Colonic mucosa (tissue), 4 donors: Measurements from ENCODE around the gene STEAP1B. TPM values are rescaled to one million over a fixed set of nuclear protein-coding genes. Genes with fewer than 3 reads are reported as not detected.

Source experiments
- DNase-seq: peaks from one replicate; pipeline ENCODE4 v3.0.0-alpha.2; 2020
- H3K27ac ChIP-seq: fragments of 200-600 bp; one replicate; pipeline ENCODE4 v1.8.0; 2021
- H3K27me3 ChIP-seq: fragments of 200-600 bp; one replicate; pipeline ENCODE4 v1.8.0; 2021
- H3K36me3 ChIP-seq: fragments of 200-600 bp; one replicate; pipeline ENCODE4 v1.8.0; 2021
- H3K4me1 ChIP-seq: fragments of 200-600 bp; one replicate; pipeline ENCODE4 v1.8.0; 2021; ENCODE audit warnings: mild to moderate bottlenecking
- H3K4me3 ChIP-seq: fragments of 200-600 bp; one replicate; pipeline ENCODE4 v1.8.0; 2021
- H3K9ac ChIP-seq, 2 donors: one replicate each; pipeline ENCODE4 v1.7.0; 2013; ENCODE audit warnings: control low read depth in 2 of 2, low read depth in 2 of 2, low read length in 2 of 2
- H3K9me3 ChIP-seq: fragments of 200-600 bp; one replicate; pipeline ENCODE4 v1.8.0; 2021
- CTCF ChIP-seq: fragments of 200-600 bp; IDR thresholded peaks from one replicate; pipeline ENCODE4 v1.8.0; 2022; ENCODE audit warnings: antibody characterized with exemption, mild to moderate bottlenecking
- intact Hi-C: fragments of 100-400 bp; cut with DNase I; formaldehyde crosslinking; loops from one replicate; pipeline ENCODE4 v1.14.1; 2022
- total RNA-seq, 2 donors: library from RNA; stranded (reverse); fragmentation: NEBNext Ultra II Directional in 1 of 2; extraction: Animal tissue kit (Norgen Biotek cat#: 25700) in 1 of 2; gene quantifications; one replicate each; pipeline ENCODE4 v1.2.1, GENCODE V29; 2021
- donor health status: healthy.
- donor health status: DM: no; HTN: no; CAD: no.
- donor health status: DM: no; HTN: no; CAD: no.

Gene STEAP1B
- total RNA-seq, 2 donors from 2014 or later = 0.21 to 0.30 TPM

- intact Hi-C loops = no loop called here
- DNase-seq = no peak
- no peak for TF ChIP-seq CTCF
- Histone ChIP-seq H3K36me3 (no peaks in the 10 kb centered on the region), H3K4me1 (no peaks in the 10 kb centered on the region), H3K4me3 (no peak overlapping the region), H3K9me3 (no peaks in the 10 kb centered on the region), H3K27me3 (no peaks in the 10 kb centered on the region), H3K9ac (no peak overlapping the region), H3K27ac (no peak overlapping the region)
Measured at GRCh38 chr7:22469371-22470143, 30.4 kb downstream of the STEAP1B start.

GRCh38 chr7:22468609-22469008 is 31.4 kb downstream of the STEAP1B start:
- intact Hi-C loops = no loop called here
- H3K4me3 ChIP-seq = no peak overlapping the region
- H3K9me3 ChIP-seq = no peaks in the 10 kb centered on the region
- H3K4me1 ChIP-seq = no peaks in the 10 kb centered on the region
- H3K27me3 ChIP-seq = no peaks in the 10 kb centered on the region
- no peak for DNase-seq
- no peak for TF ChIP-seq CTCF
- no peak overlapping the region for H3K27ac ChIP-seq
- H3K36me3 ChIP-seq = no peaks in the 10 kb centered on the region
- no peak overlapping the region for H3K9ac ChIP-seq

- H3K9ac ChIP-seq = no peak overlapping the region
- no peak overlapping the region for H3K4me3 ChIP-seq
- no peaks in the 10 kb centered on the region for H3K27me3 ChIP-seq
- H3K4me1 ChIP-seq = no peaks in the 10 kb centered on the region
- no peak overlapping the region for H3K27ac ChIP-seq
- TF ChIP-seq CTCF = no peak
- DNase-seq = no peak
- intact Hi-C loops = no loop called here
- H3K9me3 ChIP-seq = no peaks in the 10 kb centered on the region
- no peaks in the 10 kb centered on the region for H3K36me3 ChIP-seq
Measured at GRCh38 chr7:22464299-22464698, 35.7 kb downstream of the STEAP1B start.

- H3K27ac ChIP-seq = no peak overlapping the region
- H3K27me3 ChIP-seq = no peaks in the 10 kb centered on the region
- no peaks in the 10 kb centered on the region for H3K36me3 ChIP-seq
- no peak for DNase-seq
- intact Hi-C loops = no loop called here
- H3K4me1 ChIP-seq = no peaks in the 10 kb centered on the region
- no peak for TF ChIP-seq CTCF
- H3K9me3 ChIP-seq = no peaks in the 10 kb centered on the region
- no peak overlapping the region for H3K9ac ChIP-seq
- no peak overlapping the region for H3K4me3 ChIP-seq
Measured at GRCh38 chr7:22460363-22460988, 39.5 kb downstream of the STEAP1B start.

GRCh38 chr7:22457471-22457870 is 42.5 kb downstream of the STEAP1B start:
- no peaks in the 10 kb centered on the region for H3K36me3 ChIP-seq
- intact Hi-C loops = loop anchor here (10.0 kb wide), 1 partner anchor 153 kb away; no protein-coding TSS in a partner anchor
- H3K4me3 ChIP-seq = no peak overlapping the region
- no peaks in the 10 kb centered on the region for H3K9me3 ChIP-seq
- no peak for DNase-seq
- H3K4me1 ChIP-seq = no peaks in the 10 kb centered on the region
- no peak overlapping the region for H3K27ac ChIP-seq
- no peak for TF ChIP-seq CTCF
- no peaks in the 10 kb centered on the region for H3K27me3 ChIP-seq
- no peak overlapping the region for H3K9ac ChIP-seq
